HepG2 (cell line): Measurements from ENCODE around the gene ZFAND3. TPM values are rescaled to one million over a fixed set of nuclear protein-coding genes. Genes with fewer than 3 reads are reported as not detected.
A peak's percentile ranks its signal among the peaks of the same experiment; 100 is the strongest.

ENCODE experiments used
- BATF2 ChIP-seq: sonication (generic); formaldehyde crosslinking; IDR thresholded peaks from 2 replicates; pipeline ENCODE4 v1.8.0; 2022; ENCODE audit warnings: mild to moderate bottlenecking, missing genetic modification reagents, moderate library complexity
- ELF1 ChIP-seq: sonication (generic); formaldehyde crosslinking; IDR thresholded peaks from 2 replicates; pipeline ENCODE4 v1.4.0; 2020; ENCODE audit warnings: missing genetic modification reagents
- FLYWCH1 ChIP-seq: sonication (generic); formaldehyde crosslinking; IDR thresholded peaks from 2 replicates; pipeline ENCODE4 v1.8.1; 2023; ENCODE audit warnings: mild to moderate bottlenecking, missing genetic modification reagents
- GABPB1 ChIP-seq: IDR thresholded peaks from 2 replicates; pipeline ENCODE4 v1.6.1; 2016; ENCODE audit warnings: mild to moderate bottlenecking, missing genetic modification reagents, moderate library complexity, missing compliant biosample characterization
- KLF15 ChIP-seq: sonication (generic); formaldehyde crosslinking; IDR thresholded peaks from 2 replicates; pipeline ENCODE4 v1.8.1; 2023; ENCODE audit warnings: borderline replicate concordance, mild to moderate bottlenecking, inconsistent platforms, missing genetic modification reagents, mixed read lengths
- KMT2B ChIP-seq: IDR thresholded peaks from 2 replicates; pipeline ENCODE4 v1.6.1; 2016; ENCODE audit warnings: missing genetic modification reagents, missing compliant biosample characterization
- MED13 ChIP-seq: sonication (generic); formaldehyde crosslinking; IDR thresholded peaks from 2 replicates; pipeline ENCODE4 v1.5.0; 2020; ENCODE audit warnings: missing genetic modification reagents
- NAIF1 ChIP-seq: sonication (generic); formaldehyde crosslinking; IDR thresholded peaks from 2 replicates; pipeline ENCODE4 v1.5.0; 2020; ENCODE audit warnings: mild to moderate bottlenecking, missing genetic modification reagents, borderline replicate concordance
- SIN3B ChIP-seq: fragments of 150-350 bp; IDR thresholded peaks from 2 replicates; pipeline ENCODE4 v1.6.1; 2014; ENCODE audit warnings: low read length
- SMC3 ChIP-seq: IDR thresholded peaks from 2 replicates; pipeline ENCODE4 v1.6.1; 2011; ENCODE audit warnings: low read length, improper control_type of control experiment
- TCF7L2 ChIP-seq: IDR thresholded peaks from 2 replicates; pipeline ENCODE4 v1.6.1; 2011; ENCODE audit warnings: mild to moderate bottlenecking, low read depth, low read length, moderate library complexity
- ZNF235 ChIP-seq: sonication (generic); formaldehyde crosslinking; IDR thresholded peaks from 2 replicates; pipeline ENCODE4 v1.8.1; 2023; ENCODE audit warnings: mild to moderate bottlenecking, missing genetic modification reagents, borderline replicate concordance
- ZNF350 ChIP-seq: sonication (generic); formaldehyde crosslinking; IDR thresholded peaks from 2 replicates; pipeline ENCODE4 v1.4.0; 2020; ENCODE audit warnings: mild to moderate bottlenecking, low read depth, missing genetic modification reagents, borderline replicate concordance
- ZNF354B ChIP-seq: sonication (generic); formaldehyde crosslinking; IDR thresholded peaks from 2 replicates; pipeline ENCODE4 v1.8.0; 2022; ENCODE audit warnings: mild to moderate bottlenecking, missing genetic modification reagents
- ZNF543 ChIP-seq: sonication (generic); formaldehyde crosslinking; IDR thresholded peaks from 2 replicates; pipeline ENCODE4 v1.4.0; 2020; ENCODE audit warnings: mild to moderate bottlenecking, missing genetic modification reagents
- ZNF773 ChIP-seq: sonication (generic); formaldehyde crosslinking; IDR thresholded peaks from 2 replicates; pipeline ENCODE4 v1.4.0; 2020; ENCODE audit warnings: missing genetic modification reagents, borderline replicate concordance
- ZNF775 ChIP-seq: sonication (generic); formaldehyde crosslinking; IDR thresholded peaks from 2 replicates; pipeline ENCODE4 v1.4.0; 2020; ENCODE audit warnings: missing genetic modification reagents, mild to moderate bottlenecking, moderate library complexity, borderline replicate concordance
- ZNF816 ChIP-seq: sonication (generic); formaldehyde crosslinking; IDR thresholded peaks from 2 replicates; pipeline ENCODE4 v1.8.0; 2022; ENCODE audit warnings: missing genetic modification reagents, mild to moderate bottlenecking, borderline replicate concordance
- ZNF891 ChIP-seq: sonication (generic); formaldehyde crosslinking; IDR thresholded peaks from 2 replicates; pipeline ENCODE4 v1.5.0; 2020; ENCODE audit warnings: mild to moderate bottlenecking, missing genetic modification reagents
- polyA plus RNA-seq, 8 experiments: library from polyadenylated mRNA; depleted of rRNA in 3 of 8; stranded (reverse) in 7 of 8; unstranded in 1 of 8; fragments of >200 nt; fragmentation: Illumina TruSeq in 4 of 8; extraction: Trizol in 4 of 8; gene quantifications; 2 replicates each; pipeline versions ENCODE4 v1.2.1 to v1.2.3, GENCODE V29; 2011 to 2016; ENCODE audit warnings: low read depth in 4 of 8, missing spikeins in 1 of 8, mixed read lengths in 1 of 8; ENCODE audit not compliant: insufficient read depth in 1 of 8
- total RNA-seq, 5 experiments: library from RNA; depleted of rRNA; stranded (reverse); fragments of >200 nt; fragmentation: Illumina TruSeq; extraction: Trizol; gene quantifications; 2 replicates each; pipeline ENCODE4 v1.2.3, GENCODE V29; 2016; ENCODE audit warnings: low read depth in 1 of 5
- TF ChIP-seq, protein P1 (sequence below): sonication (generic); formaldehyde crosslinking; IDR thresholded peaks from 2 replicates; pipeline ENCODE4 v1.4.0; 2020; ENCODE audit warnings: mild to moderate bottlenecking, missing genetic modification reagents
- TF ChIP-seq, protein P2 (sequence below): sonication (generic); formaldehyde crosslinking; IDR thresholded peaks from 2 replicates; pipeline ENCODE4 v1.9.0; 2022; ENCODE audit warnings: missing genetic modification reagents, mild to moderate bottlenecking, borderline replicate concordance
- TF ChIP-seq, protein P3 (sequence below): IDR thresholded peaks from 2 replicates; pipeline ENCODE4 v1.6.1; 2012; ENCODE audit warnings: low read depth, low read length, improper control_type of control experiment

ZFAND3 gene
- total and polyA plus RNA-seq, 2 of the 13 experiments (the other 11 are each of a cell fraction or from before 2014, with no cell fraction given), result 16.4 to 17.1 TPM

DNA sequence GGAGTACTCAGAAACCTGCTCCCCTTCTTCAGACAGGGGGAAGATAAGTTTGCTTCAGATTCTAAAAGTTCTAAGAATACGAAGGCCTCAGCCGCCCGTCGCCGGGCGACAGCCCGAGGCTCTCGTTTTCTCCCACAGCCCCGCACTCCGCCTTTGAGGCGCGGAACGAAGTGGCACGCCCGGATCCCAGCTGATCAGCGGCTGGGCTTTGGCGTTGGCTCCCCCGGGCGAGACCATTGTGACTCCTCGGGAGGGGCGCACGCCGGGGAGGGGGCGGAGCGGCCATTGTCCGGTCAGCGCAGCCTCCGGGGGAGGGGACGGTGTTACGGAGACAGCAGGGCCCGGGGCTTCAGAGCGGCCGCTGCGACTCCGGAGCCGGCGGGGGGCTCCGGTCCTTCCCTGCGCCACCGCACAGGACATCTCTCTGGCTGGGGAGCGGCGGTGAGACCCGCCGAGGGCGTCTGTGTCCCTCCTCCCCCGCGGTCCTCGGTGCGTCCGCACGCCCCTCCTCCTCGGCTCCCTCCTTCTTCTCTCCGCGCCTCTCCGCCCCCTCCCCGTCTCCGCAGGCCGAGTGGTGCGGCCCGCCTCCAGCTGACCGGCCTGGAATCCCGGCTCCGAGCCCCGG lies at the start of gene ZFAND3 (continued):
- peak; percentile 66; the same call in 1 of the 2 replicates for TF ChIP-seq ZNF543 (CRISPR knock-in tag)
- TF ChIP-seq MED13 (CRISPR knock-in tag), result 0 out of 2 replicates have a peak, but pooled peaks have one; percentile 19
- TF ChIP-seq, protein P1, sequence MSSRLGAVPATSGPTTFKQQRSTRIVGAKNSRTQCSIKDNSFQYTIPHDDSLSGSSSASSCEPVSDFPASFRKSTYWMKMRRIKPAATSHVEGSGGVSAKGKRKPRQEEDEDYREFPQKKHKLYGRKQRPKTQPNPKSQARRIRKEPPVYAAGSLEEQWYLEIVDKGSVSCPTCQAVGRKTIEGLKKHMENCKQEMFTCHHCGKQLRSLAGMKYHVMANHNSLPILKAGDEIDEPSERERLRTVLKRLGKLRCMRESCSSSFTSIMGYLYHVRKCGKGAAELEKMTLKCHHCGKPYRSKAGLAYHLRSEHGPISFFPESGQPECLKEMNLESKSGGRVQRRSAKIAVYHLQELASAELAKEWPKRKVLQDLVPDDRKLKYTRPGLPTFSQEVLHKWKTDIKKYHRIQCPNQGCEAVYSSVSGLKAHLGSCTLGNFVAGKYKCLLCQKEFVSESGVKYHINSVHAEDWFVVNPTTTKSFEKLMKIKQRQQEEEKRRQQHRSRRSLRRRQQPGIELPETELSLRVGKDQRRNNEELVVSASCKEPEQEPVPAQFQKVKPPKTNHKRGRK, result no peak
- TF ChIP-seq, protein P2, sequence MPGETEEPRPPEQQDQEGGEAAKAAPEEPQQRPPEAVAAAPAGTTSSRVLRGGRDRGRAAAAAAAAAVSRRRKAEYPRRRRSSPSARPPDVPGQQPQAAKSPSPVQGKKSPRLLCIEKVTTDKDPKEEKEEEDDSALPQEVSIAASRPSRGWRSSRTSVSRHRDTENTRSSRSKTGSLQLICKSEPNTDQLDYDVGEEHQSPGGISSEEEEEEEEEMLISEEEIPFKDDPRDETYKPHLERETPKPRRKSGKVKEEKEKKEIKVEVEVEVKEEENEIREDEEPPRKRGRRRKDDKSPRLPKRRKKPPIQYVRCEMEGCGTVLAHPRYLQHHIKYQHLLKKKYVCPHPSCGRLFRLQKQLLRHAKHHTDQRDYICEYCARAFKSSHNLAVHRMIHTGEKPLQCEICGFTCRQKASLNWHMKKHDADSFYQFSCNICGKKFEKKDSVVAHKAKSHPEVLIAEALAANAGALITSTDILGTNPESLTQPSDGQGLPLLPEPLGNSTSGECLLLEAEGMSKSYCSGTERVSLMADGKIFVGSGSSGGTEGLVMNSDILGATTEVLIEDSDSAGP (CRISPR knock-in tag), result peak; percentile 99
- TF ChIP-seq ZNF816, result peak; percentile 64; the same call in 1 of the 2 replicates
- no peak for TF ChIP-seq ZNF775
- TF ChIP-seq KLF15 (CRISPR knock-in tag), result no peak; the same call in 1 of the 2 replicates
- no peak for TF ChIP-seq ZNF354B (CRISPR knock-in tag)
- no peak for TF ChIP-seq TCF7L2
- 0 out of 2 replicates have a peak, but pooled peaks have one; percentile 25 for TF ChIP-seq BATF2
- no peak; the same call in 1 of the 2 replicates for TF ChIP-seq ZNF773 (CRISPR knock-in tag)
- peak; percentile 83; the same call in 1 of the 2 replicates for TF ChIP-seq ZNF235 (CRISPR knock-in tag)
- peak; percentile 78; the same call in 1 of the 2 replicates for TF ChIP-seq KMT2B (CRISPR knock-in tag)
- TF ChIP-seq ZNF891, result peak; percentile 84; the same call in 1 of the 2 replicates
- TF ChIP-seq ZNF350 (CRISPR knock-in tag), result peak; percentile 76; the same call in 1 of the 2 replicates
- no peak; the same call in 1 of the 2 replicates for TF ChIP-seq SMC3
- peak; percentile 97 for TF ChIP-seq NAIF1 (CRISPR knock-in tag)
- TF ChIP-seq GABPB1 (CRISPR knock-in tag), result peak; percentile 87
- 0 out of 2 replicates have a peak, but pooled peaks have one; percentile 3 for TF ChIP-seq ELF1 (CRISPR knock-in tag)
- TF ChIP-seq SIN3B, result no peak
- no peak for TF ChIP-seq FLYWCH1 (CRISPR knock-in tag)
- TF ChIP-seq, protein P3, sequence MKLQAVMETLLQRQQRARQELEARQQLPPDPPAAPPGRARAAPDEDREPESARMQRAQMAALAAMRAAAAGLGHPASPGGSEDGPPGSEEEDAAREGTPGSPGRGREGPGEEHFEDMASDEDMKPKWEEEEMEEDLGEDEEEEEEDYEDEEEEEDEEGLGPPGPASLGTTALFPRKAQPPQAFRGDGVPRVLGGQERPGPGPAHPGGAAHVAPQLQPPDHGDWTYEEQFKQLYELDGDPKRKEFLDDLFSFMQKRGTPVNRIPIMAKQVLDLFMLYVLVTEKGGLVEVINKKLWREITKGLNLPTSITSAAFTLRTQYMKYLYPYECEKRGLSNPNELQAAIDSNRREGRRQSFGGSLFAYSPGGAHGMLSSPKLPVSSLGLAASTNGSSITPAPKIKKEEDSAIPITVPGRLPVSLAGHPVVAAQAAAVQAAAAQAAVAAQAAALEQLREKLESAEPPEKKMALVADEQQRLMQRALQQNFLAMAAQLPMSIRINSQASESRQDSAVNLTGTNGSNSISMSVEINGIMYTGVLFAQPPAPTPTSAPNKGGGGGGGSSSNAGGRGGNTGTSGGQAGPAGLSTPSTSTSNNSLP, result no peak
